GM12878 (cell line): ENCODE measurements around the gene STAT5A. TPM values are rescaled to one million over a fixed set of nuclear protein-coding genes. Genes with fewer than 3 reads are reported as not detected.

Source experiments
- MTA2 ChIP-seq: fragments of 450-650 bp; IDR thresholded peaks from 2 replicates; pipeline ENCODE4 v1.6.1; 2016; ENCODE audit warnings: low read depth, mild to moderate bottlenecking, moderate library complexity
- NR2C2 ChIP-seq: IDR thresholded peaks from 2 replicates; pipeline ENCODE4 v1.6.1; 2011; ENCODE audit warnings: borderline replicate concordance, low read depth; ENCODE audit not compliant: control insufficient read depth, insufficient read length
- PML ChIP-seq: IDR thresholded peaks from 2 replicates; pipeline ENCODE4 v1.6.1; 2012; ENCODE audit warnings: low read length, inconsistent platforms
- POLR2A ChIP-seq: IDR thresholded peaks from 2 replicates; pipeline ENCODE4 v1.6.1; 2011; ENCODE audit warnings: low read depth, mild to moderate bottlenecking, low read length
- RCOR1 ChIP-seq: conservative IDR thresholded peaks from 2 replicates; pipeline ENCODE4 v1.6.1; 2012; ENCODE audit warnings: low read depth, low read length, improper control_type of control experiment
- RFX5 ChIP-seq: IDR thresholded peaks from 2 replicates; pipeline ENCODE4 v1.6.1; 2011; ENCODE audit warnings: low read depth, low read length, improper control_type of control experiment
- SMAD5 ChIP-seq: IDR thresholded peaks from 2 replicates; pipeline ENCODE4 v1.6.1; 2016; ENCODE audit warnings: antibody characterized with exemption, low read depth
- STAT1 ChIP-seq: fragments of 450-650 bp; conservative IDR thresholded peaks from 2 replicates; pipeline ENCODE4 v1.6.1; 2014; ENCODE audit warnings: antibody characterized with exemption, mild to moderate bottlenecking
- TCF7 ChIP-seq: IDR thresholded peaks from 2 replicates; pipeline ENCODE4 v1.6.1; 2014; ENCODE audit warnings: antibody characterized with exemption, borderline replicate concordance
- WRNIP1 ChIP-seq: IDR thresholded peaks from 2 replicates; pipeline ENCODE4 v1.6.1; 2011; ENCODE audit warnings: low read depth, low read length, improper control_type of control experiment, borderline replicate concordance
- polyA plus RNA-seq, 11 experiments: library from polyadenylated mRNA; depleted of rRNA in 4 of 11; unstranded in 6 of 11; stranded (reverse) in 5 of 11; fragments of >200 nt; fragmentation: Nextera tagmentation in 4 of 11; fragmentation: Illumina TruSeq in 1 of 11; extraction: Ambion mirVana in 4 of 11; extraction: Trizol in 1 of 11; gene quantifications; 1 replicate in 1 of 11; 2 replicates in 10 of 11; pipeline versions ENCODE4 v1.2.1 to v1.2.3, GENCODE V29; 2011 to 2016; ENCODE audit warnings: inconsistent platforms in 2 of 11, missing spikeins in 2 of 11, low read depth in 1 of 11
- total RNA-seq, 4 experiments: library from RNA; depleted of rRNA in 3 of 4; stranded (reverse); fragments of >200 nt in 3 of 4; fragmentation: Illumina TruSeq in 1 of 4; extraction: Trizol in 1 of 4; gene quantifications; 2 replicates each; pipeline versions ENCODE4 v1.2.1 to v1.2.3, GENCODE V29; 2013 to 2021
- TF ChIP-seq, protein P1 (sequence below): fragments of 150-350 bp; IDR thresholded peaks from 2 replicates; pipeline ENCODE4 v1.6.1; 2014; ENCODE audit warnings: mild to moderate bottlenecking, low read depth, low read length
- TF ChIP-seq, protein P2 (sequence below): fragments of 450-650 bp; IDR thresholded peaks from 2 replicates; pipeline ENCODE4 v1.6.1; 2017; ENCODE audit warnings: mild to moderate bottlenecking, low read depth, inconsistent platforms; ENCODE audit not compliant: poor library complexity, severe bottlenecking
- TF ChIP-seq, protein P3 (sequence below): fragments of 450-650 bp; IDR thresholded peaks from 2 replicates; pipeline ENCODE4 v1.6.1; 2016; ENCODE audit warnings: mild to moderate bottlenecking
- TF ChIP-seq, protein P4 (sequence below): fragments of 450-650 bp; IDR thresholded peaks from 2 replicates; pipeline ENCODE4 v1.6.1; 2017; ENCODE audit warnings: mild to moderate bottlenecking
- TF ChIP-seq, protein P5 (sequence below): fragments of 450-650 bp; formaldehyde crosslinking; IDR thresholded peaks from 2 replicates; pipeline ENCODE4 v1.5.0; 2022; ENCODE audit warnings: mild to moderate bottlenecking, missing genetic modification characterization

Gene STAT5A
- total and polyA plus RNA-seq, 10 of the 15 experiments (the other 5 are each of a cell fraction or from before 2014, with no cell fraction given) = 14.8 to 86.4 (median 41.5) TPM

DNA sequence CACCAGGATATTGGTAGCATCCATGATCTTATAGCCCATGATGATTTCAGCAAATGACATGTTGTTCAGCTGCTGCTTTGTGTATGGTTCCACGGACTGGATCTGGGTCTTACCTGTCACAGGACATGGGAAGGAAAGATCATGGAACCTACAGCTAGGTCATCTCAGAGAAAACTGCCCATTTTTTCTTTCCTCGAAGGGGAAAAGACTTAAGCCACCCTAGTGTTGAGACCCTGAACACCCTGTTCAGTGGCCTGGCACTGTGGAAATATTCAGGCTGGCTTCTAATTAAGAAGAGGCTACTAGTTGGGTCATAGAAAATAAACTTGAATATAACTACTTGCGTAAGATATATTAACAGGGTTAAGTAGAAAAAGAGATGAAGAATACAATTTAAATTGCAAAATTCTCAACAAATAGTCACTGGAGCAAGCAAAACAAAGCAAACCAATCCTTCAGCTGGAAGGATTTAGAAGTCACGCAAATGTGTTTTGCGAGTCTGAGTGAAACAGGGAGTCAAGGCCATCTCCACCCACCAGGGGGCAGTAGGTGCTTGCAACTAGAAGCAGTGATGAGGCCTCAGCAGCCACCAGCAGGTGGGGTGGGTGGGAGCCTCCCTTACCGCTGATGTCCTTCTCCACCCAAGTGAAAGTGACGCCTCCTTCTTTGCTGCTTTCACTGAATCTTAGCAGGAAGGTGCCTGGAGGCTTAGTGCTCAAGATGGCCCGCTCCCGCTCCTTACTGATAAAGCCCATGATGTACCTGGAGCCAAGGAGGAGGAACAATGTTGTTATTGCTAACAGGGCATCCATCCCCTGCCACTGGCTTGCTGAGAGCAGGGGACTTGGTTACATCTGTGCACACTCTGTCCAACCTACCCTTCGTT, 34.3 kb downstream of the STAT5A start (continued):
- TF ChIP-seq TCF7 = no peak
- TF ChIP-seq, protein P1, sequence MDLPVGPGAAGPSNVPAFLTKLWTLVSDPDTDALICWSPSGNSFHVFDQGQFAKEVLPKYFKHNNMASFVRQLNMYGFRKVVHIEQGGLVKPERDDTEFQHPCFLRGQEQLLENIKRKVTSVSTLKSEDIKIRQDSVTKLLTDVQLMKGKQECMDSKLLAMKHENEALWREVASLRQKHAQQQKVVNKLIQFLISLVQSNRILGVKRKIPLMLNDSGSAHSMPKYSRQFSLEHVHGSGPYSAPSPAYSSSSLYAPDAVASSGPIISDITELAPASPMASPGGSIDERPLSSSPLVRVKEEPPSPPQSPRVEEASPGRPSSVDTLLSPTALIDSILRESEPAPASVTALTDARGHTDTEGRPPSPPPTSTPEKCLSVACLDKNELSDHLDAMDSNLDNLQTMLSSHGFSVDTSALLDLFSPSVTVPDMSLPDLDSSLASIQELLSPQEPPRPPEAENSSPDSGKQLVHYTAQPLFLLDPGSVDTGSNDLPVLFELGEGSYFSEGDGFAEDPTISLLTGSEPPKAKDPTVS = no peak
- TF ChIP-seq, protein P2, sequence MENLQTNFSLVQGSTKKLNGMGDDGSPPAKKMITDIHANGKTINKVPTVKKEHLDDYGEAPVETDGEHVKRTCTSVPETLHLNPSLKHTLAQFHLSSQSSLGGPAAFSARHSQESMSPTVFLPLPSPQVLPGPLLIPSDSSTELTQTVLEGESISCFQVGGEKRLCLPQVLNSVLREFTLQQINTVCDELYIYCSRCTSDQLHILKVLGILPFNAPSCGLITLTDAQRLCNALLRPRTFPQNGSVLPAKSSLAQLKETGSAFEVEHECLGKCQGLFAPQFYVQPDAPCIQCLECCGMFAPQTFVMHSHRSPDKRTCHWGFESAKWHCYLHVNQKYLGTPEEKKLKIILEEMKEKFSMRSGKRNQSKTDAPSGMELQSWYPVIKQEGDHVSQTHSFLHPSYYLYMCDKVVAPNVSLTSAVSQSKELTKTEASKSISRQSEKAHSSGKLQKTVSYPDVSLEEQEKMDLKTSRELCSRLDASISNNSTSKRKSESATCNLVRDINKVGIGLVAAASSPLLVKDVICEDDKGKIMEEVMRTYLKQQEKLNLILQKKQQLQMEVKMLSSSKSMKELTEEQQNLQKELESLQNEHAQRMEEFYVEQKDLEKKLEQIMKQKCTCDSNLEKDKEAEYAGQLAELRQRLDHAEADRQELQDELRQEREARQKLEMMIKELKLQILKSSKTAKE = no peak
- TF ChIP-seq, protein P3, sequence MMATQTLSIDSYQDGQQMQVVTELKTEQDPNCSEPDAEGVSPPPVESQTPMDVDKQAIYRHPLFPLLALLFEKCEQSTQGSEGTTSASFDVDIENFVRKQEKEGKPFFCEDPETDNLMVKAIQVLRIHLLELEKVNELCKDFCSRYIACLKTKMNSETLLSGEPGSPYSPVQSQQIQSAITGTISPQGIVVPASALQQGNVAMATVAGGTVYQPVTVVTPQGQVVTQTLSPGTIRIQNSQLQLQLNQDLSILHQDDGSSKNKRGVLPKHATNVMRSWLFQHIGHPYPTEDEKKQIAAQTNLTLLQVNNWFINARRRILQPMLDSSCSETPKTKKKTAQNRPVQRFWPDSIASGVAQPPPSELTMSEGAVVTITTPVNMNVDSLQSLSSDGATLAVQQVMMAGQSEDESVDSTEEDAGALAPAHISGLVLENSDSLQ = 0 out of 2 replicates have a peak, but pooled peaks have one; percentile 12
- TF ChIP-seq PML = no peak
- TF ChIP-seq SMAD5 = no peak
- TF ChIP-seq RCOR1 = no peak
- TF ChIP-seq STAT1 = no peak
- TF ChIP-seq, protein P4, sequence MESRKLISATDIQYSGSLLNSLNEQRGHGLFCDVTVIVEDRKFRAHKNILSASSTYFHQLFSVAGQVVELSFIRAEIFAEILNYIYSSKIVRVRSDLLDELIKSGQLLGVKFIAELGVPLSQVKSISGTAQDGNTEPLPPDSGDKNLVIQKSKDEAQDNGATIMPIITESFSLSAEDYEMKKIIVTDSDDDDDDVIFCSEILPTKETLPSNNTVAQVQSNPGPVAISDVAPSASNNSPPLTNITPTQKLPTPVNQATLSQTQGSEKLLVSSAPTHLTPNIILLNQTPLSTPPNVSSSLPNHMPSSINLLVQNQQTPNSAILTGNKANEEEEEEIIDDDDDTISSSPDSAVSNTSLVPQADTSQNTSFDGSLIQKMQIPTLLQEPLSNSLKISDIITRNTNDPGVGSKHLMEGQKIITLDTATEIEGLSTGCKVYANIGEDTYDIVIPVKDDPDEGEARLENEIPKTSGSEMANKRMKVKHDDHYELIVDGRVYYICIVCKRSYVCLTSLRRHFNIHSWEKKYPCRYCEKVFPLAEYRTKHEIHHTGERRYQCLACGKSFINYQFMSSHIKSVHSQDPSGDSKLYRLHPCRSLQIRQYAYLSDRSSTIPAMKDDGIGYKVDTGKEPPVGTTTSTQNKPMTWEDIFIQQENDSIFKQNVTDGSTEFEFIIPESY = no peak
- peak; percentile 63; the same call in 1 of the 2 replicates for TF ChIP-seq RFX5
- TF ChIP-seq, protein P5, sequence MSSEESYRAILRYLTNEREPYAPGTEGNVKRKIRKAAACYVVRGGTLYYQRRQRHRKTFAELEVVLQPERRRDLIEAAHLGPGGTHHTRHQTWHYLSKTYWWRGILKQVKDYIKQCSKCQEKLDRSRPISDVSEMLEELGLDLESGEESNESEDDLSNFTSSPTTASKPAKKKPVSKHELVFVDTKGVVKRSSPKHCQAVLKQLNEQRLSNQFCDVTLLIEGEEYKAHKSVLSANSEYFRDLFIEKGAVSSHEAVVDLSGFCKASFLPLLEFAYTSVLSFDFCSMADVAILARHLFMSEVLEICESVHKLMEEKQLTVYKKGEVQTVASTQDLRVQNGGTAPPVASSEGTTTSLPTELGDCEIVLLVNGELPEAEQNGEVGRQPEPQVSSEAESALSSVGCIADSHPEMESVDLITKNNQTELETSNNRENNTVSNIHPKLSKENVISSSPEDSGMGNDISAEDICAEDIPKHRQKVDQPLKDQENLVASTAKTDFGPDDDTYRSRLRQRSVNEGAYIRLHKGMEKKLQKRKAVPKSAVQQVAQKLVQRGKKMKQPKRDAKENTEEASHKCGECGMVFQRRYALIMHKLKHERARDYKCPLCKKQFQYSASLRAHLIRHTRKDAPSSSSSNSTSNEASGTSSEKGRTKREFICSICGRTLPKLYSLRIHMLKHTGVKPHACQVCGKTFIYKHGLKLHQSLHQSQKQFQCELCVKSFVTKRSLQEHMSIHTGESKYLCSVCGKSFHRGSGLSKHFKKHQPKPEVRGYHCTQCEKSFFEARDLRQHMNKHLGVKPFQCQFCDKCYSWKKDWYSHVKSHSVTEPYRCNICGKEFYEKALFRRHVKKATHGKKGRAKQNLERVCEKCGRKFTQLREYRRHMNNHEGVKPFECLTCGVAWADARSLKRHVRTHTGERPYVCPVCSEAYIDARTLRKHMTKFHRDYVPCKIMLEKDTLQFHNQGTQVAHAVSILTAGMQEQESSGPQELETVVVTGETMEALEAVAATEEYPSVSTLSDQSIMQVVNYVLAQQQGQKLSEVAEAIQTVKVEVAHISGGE (CRISPR knock-in tag) = no peak
- TF ChIP-seq POLR2A = peak; percentile 32; the same call in 1 of the 2 replicates
- no peak for TF ChIP-seq MTA2
- no peak for TF ChIP-seq NR2C2
- TF ChIP-seq WRNIP1 = 0 out of 2 replicates have a peak, but pooled peaks have one; percentile 92
